ENCODE results near the gene DUOXA1. TPM values are rescaled to one million over a fixed set of nuclear protein-coding genes. Genes with fewer than 3 reads are reported as not detected.
A peak's percentile ranks its signal among the peaks of the same experiment; 100 is the strongest.

The DUOXA1 gene
- total RNA-seq (2014; rRNA removed; shearing (Covaris generic)): not detected in 2 replicates
- not detected in 2 replicates for polyA plus RNA-seq (2015; cell fraction: cytosol; rRNA removed)
- polyA plus RNA-seq (2015; cell fraction: nucleus; rRNA removed): not detected in 2 replicates

DNA sequence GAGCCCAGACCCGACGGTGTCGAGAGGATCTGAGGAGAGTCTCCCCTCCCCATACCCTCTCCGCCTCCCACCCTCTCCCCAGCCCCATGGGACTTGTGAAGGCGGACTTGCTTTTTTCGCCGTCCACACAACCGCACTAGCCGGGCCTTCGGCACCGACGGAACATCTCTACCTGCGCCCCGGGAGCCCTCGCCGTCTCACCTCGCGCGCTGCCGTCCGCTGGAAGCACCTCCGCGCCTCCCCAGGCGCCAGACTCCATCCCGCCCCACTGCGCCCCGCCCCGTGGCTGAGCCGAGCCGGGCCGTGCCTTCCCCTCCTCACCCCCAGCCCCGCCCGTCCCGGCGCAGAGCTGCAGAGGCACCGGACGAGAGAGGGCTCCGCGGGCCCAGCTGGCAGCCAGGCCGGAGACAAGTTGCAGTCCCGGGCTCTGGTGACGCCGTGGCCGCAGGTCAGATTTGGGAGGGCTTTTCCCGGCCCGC, at the start of gene DUOXA1, which contains the start of gene DUOX1:
TSS of gene DUOXA1 (minus strand) at position 229 of the 479 bp plus-strand sequence. CDS start 6,865 bp downstream, outside the sequence.
TSS of gene DUOX1 (plus strand) at position 344 of the 479 bp plus-strand sequence. CDS start 1,973 bp downstream, outside the sequence.
- in situ Hi-C loops (cut with HindIII; ENCODE audit: low pct_unique_long_range_greater_than_20kb, low sequenced_read_pairs): no loop called here
- DNase-seq (ENCODE audit: low read depth, low spot score): no peak

DNA sequence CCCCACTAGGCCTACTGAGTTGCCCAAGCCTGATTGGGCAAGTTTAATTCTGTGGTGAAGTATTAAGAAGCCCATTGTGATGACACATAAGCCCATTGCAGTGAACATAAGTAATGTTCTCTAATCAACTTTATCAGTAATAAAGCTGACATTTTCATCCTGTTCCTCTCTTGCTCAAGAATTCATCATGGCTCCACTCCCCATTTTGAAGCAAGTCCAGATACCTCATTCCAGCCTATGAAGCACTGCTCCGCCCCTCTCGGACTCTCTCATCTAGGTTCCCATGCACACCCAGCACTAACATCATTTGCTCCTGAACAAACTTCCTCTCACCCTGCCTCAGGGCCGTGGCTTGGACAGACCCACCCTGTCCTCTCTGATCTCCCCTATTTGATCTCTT, 47.6 kb upstream of the DUOXA1 start:
- no peak for DNase-seq (ENCODE audit: low read depth, low spot score)
- in situ Hi-C loops (cut with HindIII; ENCODE audit: low pct_unique_long_range_greater_than_20kb, low sequenced_read_pairs): no loop called here

DNA sequence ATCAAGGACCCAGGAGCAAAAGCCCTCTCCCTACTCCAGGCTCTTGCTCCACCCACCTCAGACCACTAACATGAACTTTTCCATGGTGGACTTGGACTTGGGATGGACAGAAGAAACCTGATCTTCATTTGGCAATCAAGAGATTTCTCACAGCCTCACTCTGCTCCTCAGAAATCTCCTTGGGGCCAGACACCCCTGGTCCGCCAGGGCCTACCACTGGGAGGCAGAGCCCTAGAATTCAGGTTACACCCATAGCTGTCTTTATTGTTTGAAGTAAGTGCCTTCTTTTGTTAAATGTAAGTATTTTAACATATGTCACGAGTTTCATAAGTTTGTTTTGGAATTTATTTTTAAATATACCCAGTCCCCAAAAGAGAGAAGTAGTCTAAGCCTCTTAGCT, 44.9 kb upstream of the DUOXA1 start:
- DNase-seq (ENCODE audit: low read depth, low spot score): no peak
- in situ Hi-C loops (cut with HindIII; ENCODE audit: low pct_unique_long_range_greater_than_20kb, low sequenced_read_pairs): no loop called here

DNA sequence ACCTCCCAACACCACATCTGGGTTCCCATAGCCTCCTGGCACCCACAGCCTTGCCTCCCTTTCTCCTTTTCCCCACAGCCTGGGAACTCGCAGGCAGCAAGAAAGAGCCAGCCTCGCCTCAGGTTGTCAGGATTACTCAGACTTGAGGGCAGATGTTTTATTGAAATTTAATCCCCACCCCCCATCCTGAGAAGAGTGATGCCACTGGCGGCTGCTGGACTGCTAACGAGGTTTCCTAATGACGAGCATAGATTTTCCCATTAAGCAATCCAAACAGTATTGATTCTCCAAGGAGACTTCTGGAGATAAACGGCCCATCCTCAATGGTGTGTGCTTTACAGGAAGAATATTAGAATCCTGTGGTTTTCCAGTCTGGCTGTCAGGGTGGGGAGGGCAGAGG, 44.4 kb upstream of the DUOXA1 start:
- in situ Hi-C loops (cut with HindIII; ENCODE audit: low pct_unique_long_range_greater_than_20kb, low sequenced_read_pairs): no loop called here
- no peak for DNase-seq (ENCODE audit: low read depth, low spot score)

DNA sequence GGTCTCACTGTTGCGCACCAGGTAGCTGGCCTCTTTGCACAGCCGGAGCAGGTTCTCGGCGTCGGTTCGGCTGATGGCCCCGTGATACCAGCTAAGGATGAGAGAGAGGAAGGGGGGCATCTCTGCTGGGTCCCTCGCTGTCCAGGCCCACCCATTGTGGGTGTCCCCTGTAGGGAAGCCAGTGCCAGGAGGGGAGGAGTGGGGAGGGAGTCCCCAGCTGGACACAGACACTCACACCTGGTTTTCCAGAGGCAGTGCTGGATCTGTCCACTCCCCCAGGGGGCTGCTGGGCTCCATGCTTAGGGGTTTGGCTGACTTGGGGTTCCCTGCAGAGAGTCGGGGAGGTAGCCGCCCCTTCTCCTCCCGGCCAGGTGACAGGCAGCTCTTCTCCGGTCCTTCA, 42.2 kb upstream of the DUOXA1 start:
- DNase-seq (ENCODE audit: low read depth, low spot score): no peak
- in situ Hi-C loops (cut with HindIII; ENCODE audit: low pct_unique_long_range_greater_than_20kb, low sequenced_read_pairs): no loop called here

- in situ Hi-C loops (cut with HindIII; ENCODE audit: low pct_unique_long_range_greater_than_20kb, low sequenced_read_pairs): no loop called here
- DNase-seq (ENCODE audit: low read depth, low spot score): no peak
Observed at GRCh38 chr15:45169608-45170480, 40.2 kb upstream of the DUOXA1 start.

DNA sequence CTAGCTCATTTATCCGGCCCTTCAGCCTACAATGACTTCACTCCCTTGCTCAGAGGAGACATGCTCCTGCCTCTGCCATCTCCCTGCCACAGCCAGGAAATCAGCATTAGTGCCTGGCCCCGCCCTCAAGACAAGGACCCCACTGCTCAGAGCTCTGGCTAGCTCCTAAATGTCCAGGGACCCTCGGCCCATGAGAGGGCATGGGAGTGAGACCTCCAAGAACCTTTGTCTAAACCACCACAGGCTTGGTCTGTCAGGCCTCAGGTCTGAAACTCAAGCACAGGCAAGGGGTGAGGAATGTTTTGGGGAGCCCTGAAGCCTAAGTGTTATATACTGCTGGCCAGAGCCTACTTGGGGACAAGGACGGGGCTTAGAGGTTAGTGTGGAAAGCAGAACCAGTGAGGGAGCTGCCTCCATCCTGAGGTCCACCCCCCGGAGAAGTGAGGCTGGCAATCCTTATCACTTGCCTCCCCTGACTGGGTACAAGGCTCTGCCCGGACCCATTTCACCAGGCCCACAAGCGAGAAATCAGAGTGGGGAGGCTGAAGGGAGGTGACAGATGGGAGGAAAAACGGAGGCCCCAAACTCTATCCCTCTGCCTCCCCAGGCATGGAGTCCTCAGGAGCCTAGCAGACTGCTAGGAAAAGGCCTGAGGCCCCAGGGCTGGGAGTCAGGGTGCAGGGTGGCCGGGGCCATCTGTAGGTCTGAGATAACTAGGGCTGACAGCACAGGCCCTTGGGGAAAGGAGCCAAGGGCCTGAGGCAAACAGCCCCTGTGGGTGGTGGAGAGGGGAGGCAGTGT, 39.3 kb upstream of the DUOXA1 start:
- DNase-seq (ENCODE audit: low read depth, low spot score): no peak
- in situ Hi-C loops (cut with HindIII; ENCODE audit: low pct_unique_long_range_greater_than_20kb, low sequenced_read_pairs): no loop called here

DNA sequence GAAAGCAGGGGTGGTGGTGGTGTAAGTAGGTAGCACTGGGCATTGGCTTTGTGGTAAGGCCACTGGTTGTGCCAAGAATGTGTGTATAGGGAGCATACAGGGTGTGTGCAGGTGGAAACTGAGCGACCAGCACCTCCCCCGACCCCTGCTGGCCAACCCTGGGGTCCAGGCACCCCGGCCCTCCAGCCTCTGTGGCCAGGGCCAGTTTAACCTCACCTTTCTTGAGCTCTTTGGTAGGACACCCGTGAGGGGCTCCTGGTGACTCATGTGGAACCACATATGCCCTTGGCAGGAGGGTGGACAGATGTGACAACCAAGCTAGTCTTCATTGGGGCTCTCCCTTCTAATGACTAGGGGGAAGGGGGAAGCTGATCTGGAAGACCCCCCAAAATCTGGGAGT, 38.6 kb upstream of the DUOXA1 start:
- in situ Hi-C loops (cut with HindIII; ENCODE audit: low pct_unique_long_range_greater_than_20kb, low sequenced_read_pairs): no loop called here
- no peak for DNase-seq (ENCODE audit: low read depth, low spot score)

- DNase-seq (ENCODE audit: low read depth, low spot score): no peak
- in situ Hi-C loops (cut with HindIII; ENCODE audit: low pct_unique_long_range_greater_than_20kb, low sequenced_read_pairs): no loop called here
Observed at GRCh38 chr15:45167631-45168205, 38.0 kb upstream of the DUOXA1 start.

GRCh38 chr15:45166834-45167630, 37.4 kb upstream of the DUOXA1 start:
- DNase-seq (ENCODE audit: low read depth, low spot score): peak; percentile 64
- in situ Hi-C loops (cut with HindIII; ENCODE audit: low pct_unique_long_range_greater_than_20kb, low sequenced_read_pairs): no loop called here

DNA sequence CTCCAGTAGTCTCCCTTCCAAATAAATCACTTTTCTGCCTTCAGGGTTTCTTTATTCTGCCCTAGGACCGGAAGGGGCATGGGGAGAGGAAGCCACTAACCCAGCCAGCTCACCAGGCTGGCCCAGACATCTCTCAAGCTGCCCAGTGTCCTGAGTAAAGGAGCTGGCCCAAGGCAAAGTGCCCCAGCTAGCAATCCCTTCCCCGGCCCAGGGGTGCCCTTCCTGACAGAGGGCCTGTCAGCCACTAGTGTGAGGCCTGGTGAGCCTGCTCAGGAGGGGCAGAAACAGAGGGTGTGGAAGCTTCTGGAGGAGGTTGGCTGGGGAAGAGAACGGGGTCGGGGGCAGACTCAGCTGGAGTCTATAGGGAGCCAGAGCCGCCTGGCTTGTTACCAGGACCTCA, 35.9 kb upstream of the DUOXA1 start:
- no peak for DNase-seq (ENCODE audit: low read depth, low spot score)

GRCh38 chr15:45164914-45165313, 35.2 kb upstream of the DUOXA1 start:
- in situ Hi-C loops (cut with HindIII; ENCODE audit: low pct_unique_long_range_greater_than_20kb, low sequenced_read_pairs): no loop called here
- DNase-seq (ENCODE audit: low read depth, low spot score): no peak

More for the DNA sequence above, 35.9 kb upstream of the DUOXA1 start:
- in situ Hi-C loops (cut with HindIII; ENCODE audit: low pct_unique_long_range_greater_than_20kb, low sequenced_read_pairs): no loop called here

DNA sequence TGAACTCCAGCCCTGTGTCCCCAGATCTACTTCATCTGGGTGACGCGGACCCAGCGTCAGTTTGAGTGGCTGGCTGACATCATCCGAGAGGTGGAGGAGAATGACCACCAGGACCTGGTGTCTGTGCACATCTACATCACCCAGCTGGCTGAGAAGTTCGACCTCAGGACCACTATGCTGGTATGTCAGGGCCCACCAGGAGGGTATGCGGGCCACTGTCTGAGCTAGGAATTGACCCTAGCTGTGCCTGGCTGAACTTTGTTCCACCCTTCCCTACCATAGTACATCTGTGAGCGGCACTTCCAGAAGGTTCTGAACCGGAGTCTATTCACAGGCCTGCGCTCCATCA, 33.8 kb upstream of the DUOXA1 start:
- no peak for DNase-seq (ENCODE audit: low read depth, low spot score)
- in situ Hi-C loops (cut with HindIII; ENCODE audit: low pct_unique_long_range_greater_than_20kb, low sequenced_read_pairs): no loop called here

DNA sequence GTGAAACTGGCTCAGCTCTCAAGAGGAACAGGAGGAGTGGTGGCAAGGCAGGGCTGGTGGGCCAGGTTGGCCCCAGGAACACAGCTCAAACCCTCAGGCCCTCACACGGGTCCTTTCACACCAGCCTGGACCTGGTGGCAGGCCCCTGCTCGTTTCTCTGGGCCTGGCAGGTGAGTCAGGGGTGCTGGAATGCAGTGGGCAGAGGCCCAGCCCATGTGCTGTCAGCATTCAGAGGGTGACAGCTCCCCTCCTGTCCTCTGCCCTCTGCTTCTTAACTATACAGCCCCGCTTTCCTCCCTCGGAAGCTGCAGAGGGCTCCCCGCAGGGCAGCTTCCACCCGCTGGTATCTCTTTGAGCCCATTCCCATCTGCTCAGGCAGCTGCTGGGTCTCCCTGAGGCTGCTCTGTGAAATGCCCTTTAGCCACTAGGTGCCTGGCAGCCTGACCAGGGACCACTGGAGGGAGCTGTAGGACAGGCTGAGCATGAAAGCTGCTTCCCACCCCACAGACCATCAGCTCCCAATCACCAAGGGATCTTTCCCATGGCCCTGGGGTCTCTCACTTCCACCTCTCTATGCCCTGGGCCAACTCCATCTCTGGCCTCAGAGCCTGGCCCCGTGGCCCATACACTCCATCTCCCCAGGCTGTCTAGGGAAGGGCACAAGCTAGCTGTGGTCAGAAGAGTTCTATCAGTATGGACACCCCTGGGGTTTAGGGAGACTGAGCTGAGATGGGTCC, 33.3 kb upstream of the DUOXA1 start:
- DNase-seq (ENCODE audit: low read depth, low spot score): peak; percentile 81
- in situ Hi-C loops (cut with HindIII; ENCODE audit: low pct_unique_long_range_greater_than_20kb, low sequenced_read_pairs): no loop called here

DNA sequence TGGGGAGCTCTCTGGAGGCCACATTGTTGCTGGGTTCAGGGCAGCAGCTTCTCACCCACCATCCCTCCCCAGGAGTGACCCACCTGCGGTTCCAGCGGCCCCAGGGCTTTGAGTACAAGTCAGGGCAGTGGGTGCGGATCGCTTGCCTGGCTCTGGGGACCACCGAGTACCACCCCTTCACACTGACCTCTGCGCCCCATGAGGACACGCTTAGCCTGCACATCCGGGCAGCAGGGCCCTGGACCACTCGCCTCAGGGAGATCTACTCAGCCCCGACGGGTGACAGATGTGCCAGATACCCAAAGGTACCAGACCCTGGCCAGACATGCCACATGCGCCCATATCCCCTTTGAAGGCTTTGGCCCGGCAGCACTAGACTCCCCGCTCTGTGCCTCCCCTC, 32.0 kb upstream of the DUOXA1 start:
- in situ Hi-C loops (cut with HindIII; ENCODE audit: low pct_unique_long_range_greater_than_20kb, low sequenced_read_pairs): no loop called here
- no peak for DNase-seq (ENCODE audit: low read depth, low spot score)

- peak; percentile 10 for DNase-seq (ENCODE audit: low read depth, low spot score)
- in situ Hi-C loops (cut with HindIII; ENCODE audit: low pct_unique_long_range_greater_than_20kb, low sequenced_read_pairs): no loop called here
Observed at GRCh38 chr15:45157974-45158373, 28.3 kb upstream of the DUOXA1 start.
